Gastrocnemius medialis (tissue), 4 donors: ENCODE data around the gene GFRAL.

Source experiments
- CTCF ChIP-seq, 5 experiments: fragments of 450-650 bp in 3 of 5; fragments of 200-600 bp in 2 of 5; sonication (generic) in 2 of 5; IDR thresholded peaks in 4 of 5; conservative IDR thresholded peaks in 1 of 5; 1 replicate in 4 of 5; 2 replicates in 1 of 5; pipeline ENCODE4 v1.5.1; 2016 to 2019; ENCODE audit warnings: antibody characterized with exemption in 5 of 5, mild to moderate bottlenecking in 3 of 5, moderate library complexity in 3 of 5
- POLR2A ChIP-seq, 2 donors: fragments of 450-650 bp; IDR thresholded peaks; one replicate each; pipeline ENCODE4 v1.6.1; 2017; ENCODE audit warnings: antibody characterized with exemption in 2 of 2, mild to moderate bottlenecking in 2 of 2, moderate library complexity in 2 of 2

GRCh38 chr6:55405474-55406235 lies 78.4 kb downstream of the GFRAL start:
- TF ChIP-seq CTCF (IDR thresholded peaks at IDR 0.05 in 4 of 5, conservative IDR thresholded peaks at IDR 0.05 in 1 of 5) (no peak), POLR2A (IDR thresholded peaks at IDR 0.05) (no peak)
